Measurements from ENCODE around the gene ZSWIM1. TPM values are rescaled to one million over a fixed set of nuclear protein-coding genes. Genes with fewer than 3 reads are reported as not detected.

The ZSWIM1 gene
- total RNA-seq, 1 donor from 2014 or later, result 15.1 TPM

DNA sequence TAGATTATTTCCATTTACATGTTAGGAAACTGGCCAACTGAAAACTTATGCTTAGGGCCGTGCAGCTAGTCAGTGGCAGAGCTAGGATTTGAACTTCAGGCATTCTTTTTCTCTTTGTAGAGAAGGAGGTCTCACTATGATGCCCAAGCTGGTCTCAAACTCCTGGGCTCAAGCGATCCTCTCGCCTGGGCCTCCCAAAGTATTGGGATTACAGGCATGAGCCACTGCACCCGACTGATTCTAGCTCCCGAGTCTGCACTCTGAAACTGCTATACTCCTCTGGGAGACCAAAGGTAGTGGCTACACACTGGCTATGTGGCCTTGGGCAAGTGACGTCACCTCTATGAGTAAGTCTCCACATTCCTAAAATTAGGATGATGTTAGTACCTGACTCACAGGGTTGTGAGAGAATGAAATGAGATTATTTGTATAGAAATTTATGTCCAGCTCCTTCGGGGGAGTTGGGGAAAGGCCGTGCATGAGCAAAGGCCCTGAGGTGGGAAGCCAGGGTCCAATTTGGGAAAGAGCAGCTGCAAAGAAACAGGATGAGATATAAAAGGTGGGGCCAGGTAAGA is 24.6 kb downstream of the ZSWIM1 start:
- Mint-ChIP-seq H3K27ac (no peak overlapping the region), H3K36me3 (ENCODE audit: insufficient read depth) (peaks cover 6% of the 10 kb centered on the region), H3K4me3 (ENCODE audit: low read depth) (no peak overlapping the region), H3K4me1 (ENCODE audit: low read depth) (peaks cover under 1% of the 10 kb centered on the region), H3K9me3 (ENCODE audit: low read depth) (no peaks in the 10 kb centered on the region), H3K27me3 (no peaks in the 10 kb centered on the region)
- no peak for DNase-seq (ENCODE audit: low spot score, unreplicated experiment)
- TF ChIP-seq, protein P1, sequence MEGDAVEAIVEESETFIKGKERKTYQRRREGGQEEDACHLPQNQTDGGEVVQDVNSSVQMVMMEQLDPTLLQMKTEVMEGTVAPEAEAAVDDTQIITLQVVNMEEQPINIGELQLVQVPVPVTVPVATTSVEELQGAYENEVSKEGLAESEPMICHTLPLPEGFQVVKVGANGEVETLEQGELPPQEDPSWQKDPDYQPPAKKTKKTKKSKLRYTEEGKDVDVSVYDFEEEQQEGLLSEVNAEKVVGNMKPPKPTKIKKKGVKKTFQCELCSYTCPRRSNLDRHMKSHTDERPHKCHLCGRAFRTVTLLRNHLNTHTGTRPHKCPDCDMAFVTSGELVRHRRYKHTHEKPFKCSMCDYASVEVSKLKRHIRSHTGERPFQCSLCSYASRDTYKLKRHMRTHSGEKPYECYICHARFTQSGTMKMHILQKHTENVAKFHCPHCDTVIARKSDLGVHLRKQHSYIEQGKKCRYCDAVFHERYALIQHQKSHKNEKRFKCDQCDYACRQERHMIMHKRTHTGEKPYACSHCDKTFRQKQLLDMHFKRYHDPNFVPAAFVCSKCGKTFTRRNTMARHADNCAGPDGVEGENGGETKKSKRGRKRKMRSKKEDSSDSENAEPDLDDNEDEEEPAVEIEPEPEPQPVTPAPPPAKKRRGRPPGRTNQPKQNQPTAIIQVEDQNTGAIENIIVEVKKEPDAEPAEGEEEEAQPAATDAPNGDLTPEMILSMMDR (IDR thresholded peaks at IDR 0.05; ENCODE audit: unreplicated experiment), result no peak

DNA sequence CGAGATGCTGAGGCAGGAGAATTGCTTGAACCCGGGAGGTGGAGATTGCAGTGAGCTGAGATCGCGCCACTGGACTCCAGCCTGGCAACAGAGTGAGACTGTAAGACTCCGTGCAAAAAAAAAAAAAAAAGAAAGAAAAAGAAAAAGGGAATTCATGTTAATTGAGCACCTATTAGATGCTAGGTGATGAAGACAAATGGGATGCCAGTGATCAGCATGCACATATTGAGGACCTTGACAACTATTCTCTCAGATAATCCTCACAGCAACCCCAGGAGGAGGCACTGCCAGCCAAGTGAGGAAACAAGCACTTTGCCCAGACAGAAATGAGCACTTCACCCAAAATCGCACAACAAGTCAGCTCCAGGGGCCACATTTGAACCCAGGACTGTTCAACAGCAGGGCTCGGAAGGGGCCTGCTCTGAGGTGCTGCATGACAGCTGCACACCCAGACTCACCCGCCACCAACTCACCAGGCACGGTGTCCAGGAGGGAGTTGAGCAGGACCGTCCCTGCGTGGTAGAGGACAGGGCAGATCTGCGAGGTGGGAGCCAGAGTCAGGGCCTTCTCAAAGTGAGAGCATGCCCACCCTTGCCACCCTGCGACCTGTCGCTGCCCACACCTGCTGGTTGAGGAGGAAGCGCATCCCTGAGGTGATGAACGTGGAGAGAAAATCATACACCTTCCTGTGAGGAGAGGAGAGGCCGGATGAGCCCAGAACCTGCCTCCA is 26.4 kb downstream of the ZSWIM1 start:
- Mint-ChIP-seq H3K27me3 (peaks cover 2% of the 10 kb centered on the region), H3K27ac (no peak overlapping the region), H3K4me1 (ENCODE audit: low read depth) (peaks cover 2% of the 10 kb centered on the region), H3K36me3 (ENCODE audit: insufficient read depth) (peaks cover 7% of the 10 kb centered on the region), H3K4me3 (ENCODE audit: low read depth) (no peak overlapping the region), H3K9me3 (ENCODE audit: low read depth) (no peaks in the 10 kb centered on the region)
- TF ChIP-seq, protein P1 (IDR thresholded peaks at IDR 0.05; ENCODE audit: unreplicated experiment), result no peak
- DNase-seq (ENCODE audit: low spot score, unreplicated experiment), result no peak

DNA sequence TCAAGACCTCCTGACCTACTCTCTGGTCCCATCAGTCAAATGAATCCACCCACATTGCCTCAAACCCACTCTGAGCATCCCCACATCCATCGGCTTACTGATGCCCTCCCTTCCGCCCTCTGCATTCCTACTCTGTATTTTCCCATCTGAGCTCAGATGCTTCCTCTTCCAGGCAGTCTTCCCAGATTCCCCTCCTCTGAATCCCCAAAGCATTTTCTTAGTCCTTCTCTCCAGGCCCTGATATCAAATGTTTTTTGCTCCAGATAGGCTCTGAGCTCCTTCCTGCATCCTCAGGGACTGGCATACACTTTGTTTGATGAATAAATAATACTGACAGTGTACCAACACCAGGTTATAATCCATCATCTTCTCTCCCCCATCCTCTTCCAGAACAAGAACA is 27.1 kb downstream of the ZSWIM1 start:
- Mint-ChIP-seq H3K27ac (no peak overlapping the region), H3K4me3 (ENCODE audit: low read depth) (no peak overlapping the region), H3K4me1 (ENCODE audit: low read depth) (peaks cover 2% of the 10 kb centered on the region), H3K9me3 (ENCODE audit: low read depth) (no peaks in the 10 kb centered on the region), H3K36me3 (ENCODE audit: insufficient read depth) (peaks cover 7% of the 10 kb centered on the region), H3K27me3 (peaks cover 3% of the 10 kb centered on the region)
- TF ChIP-seq, protein P1 (IDR thresholded peaks at IDR 0.05; ENCODE audit: unreplicated experiment), result no peak
- DNase-seq (ENCODE audit: low spot score, unreplicated experiment), result no peak

- Mint-ChIP-seq H3K36me3 (ENCODE audit: insufficient read depth) (peaks cover 7% of the 10 kb centered on the region), H3K27ac (no peak overlapping the region), H3K4me1 (ENCODE audit: low read depth) (peaks cover 2% of the 10 kb centered on the region), H3K4me3 (ENCODE audit: low read depth) (no peak overlapping the region), H3K9me3 (ENCODE audit: low read depth) (no peaks in the 10 kb centered on the region), H3K27me3 (peaks cover 3% of the 10 kb centered on the region)
- TF ChIP-seq, protein P1 (IDR thresholded peaks at IDR 0.05; ENCODE audit: unreplicated experiment), result no peak
- DNase-seq (ENCODE audit: low spot score, unreplicated experiment), result no peak
These were observed 28.3 kb downstream of the ZSWIM1 start for GRCh38 chr20:45909336-45909808.

GRCh38 chr20:45909817-45910669 is 29.0 kb downstream of the ZSWIM1 start:
- Mint-ChIP-seq H3K4me1 (ENCODE audit: low read depth) (peaks cover 2% of the 10 kb centered on the region), H3K27ac (peak overlapping the region; percentile 46), H3K9me3 (ENCODE audit: low read depth) (no peaks in the 10 kb centered on the region), H3K36me3 (ENCODE audit: insufficient read depth) (peaks cover 7% of the 10 kb centered on the region), H3K27me3 (peaks cover 3% of the 10 kb centered on the region), H3K4me3 (ENCODE audit: low read depth) (peak overlapping the region; percentile 71)
- no peak for DNase-seq (ENCODE audit: low spot score, unreplicated experiment)
- TF ChIP-seq, protein P1 (IDR thresholded peaks at IDR 0.05; ENCODE audit: unreplicated experiment), result no peak
